Activated CD4-positive, alpha-beta memory T cell treated with anti-CD3 and anti-CD28 coated beads, Interleukin-2, amount 10 ng/mL, durations not matched to agents 7 days and 5 days (primary cell): ENCODE results near the gene CLIC5. TPM values are rescaled to one million over a fixed set of nuclear protein-coding genes. Genes with fewer than 3 reads are reported as not detected.

Experiments used
- CTCF ChIA-PET: fragments of 350-600 bp; sonication (Branson Sonifier 250); formaldehyde crosslinking; loops from one replicate; lab custom pipeline; 2021; ENCODE audit warnings: antibody characterized with exemption, inconsistent platforms; lab: Charles Lee
- POLR2A ChIA-PET: fragments of 350-600 bp; sonication (Branson Sonifier 250); formaldehyde crosslinking; loops from one replicate; lab custom pipeline; 2021; ENCODE audit warnings: antibody characterized with exemption; lab: Charles Lee
- DNase-seq: peaks from one replicate; pipeline ENCODE4 v3.0.0-alpha.2; 2020
- H3K27ac Mint-ChIP-seq: one replicate; pipeline ENCODE4 v1.8.0; 2021; ENCODE audit warnings: mild to moderate bottlenecking, mixed read lengths
- H3K27me3 Mint-ChIP-seq: one replicate; pipeline ENCODE4 v1.8.0; 2021; ENCODE audit warnings: mixed read lengths
- H3K36me3 Mint-ChIP-seq: one replicate; pipeline ENCODE4 v1.8.0; 2021; ENCODE audit warnings: low read depth, mixed read lengths
- H3K4me1 Mint-ChIP-seq: one replicate; pipeline ENCODE4 v1.8.0; 2021; ENCODE audit warnings: mixed read lengths
- H3K4me3 Mint-ChIP-seq: one replicate; pipeline ENCODE4 v1.8.0; 2021; ENCODE audit warnings: mild to moderate bottlenecking, mixed read lengths
- H3K9me3 Mint-ChIP-seq: one replicate; pipeline ENCODE4 v1.8.0; 2021; ENCODE audit warnings: mixed read lengths
- total RNA-seq, 2 experiments: library from RNA; stranded (reverse); gene quantifications; one replicate each; pipeline ENCODE4 v1.2.3, GENCODE V29; 2021

Gene CLIC5
- total RNA-seq, 2 experiments from 2014 or later: 7.4 to 8.4 TPM

DNA sequence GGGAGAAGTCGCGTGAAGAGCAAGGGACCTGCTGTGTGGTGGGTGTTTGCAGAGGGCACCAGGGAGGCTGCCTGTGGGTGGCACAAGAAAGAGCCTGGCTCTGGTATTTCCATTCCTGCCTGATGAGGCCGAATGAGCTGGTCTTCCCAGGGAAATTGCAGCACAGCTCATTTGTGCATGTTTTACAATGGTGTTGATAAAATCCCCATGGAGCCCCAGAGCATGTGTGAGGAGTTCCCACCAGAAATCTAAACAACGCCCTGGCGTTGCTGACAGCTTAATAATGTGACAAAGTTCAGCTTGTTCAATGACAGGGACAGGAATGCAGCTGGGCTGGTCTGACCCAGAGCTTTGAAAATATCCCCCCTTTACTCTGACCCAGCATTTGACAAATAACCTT, 135.5 kb downstream of the CLIC5 start:
- Mint-ChIP-seq H3K9me3 (no peaks in the 10 kb centered on the region), H3K4me3 (no peak overlapping the region), H3K27ac (no peak overlapping the region), H3K4me1 (no peaks in the 10 kb centered on the region), H3K36me3 (no peaks in the 10 kb centered on the region), H3K27me3 (no peaks in the 10 kb centered on the region)
- ChIA-PET CTCF (no interaction called here), POLR2A (no interaction called here)
- DNase-seq: no peak

DNA sequence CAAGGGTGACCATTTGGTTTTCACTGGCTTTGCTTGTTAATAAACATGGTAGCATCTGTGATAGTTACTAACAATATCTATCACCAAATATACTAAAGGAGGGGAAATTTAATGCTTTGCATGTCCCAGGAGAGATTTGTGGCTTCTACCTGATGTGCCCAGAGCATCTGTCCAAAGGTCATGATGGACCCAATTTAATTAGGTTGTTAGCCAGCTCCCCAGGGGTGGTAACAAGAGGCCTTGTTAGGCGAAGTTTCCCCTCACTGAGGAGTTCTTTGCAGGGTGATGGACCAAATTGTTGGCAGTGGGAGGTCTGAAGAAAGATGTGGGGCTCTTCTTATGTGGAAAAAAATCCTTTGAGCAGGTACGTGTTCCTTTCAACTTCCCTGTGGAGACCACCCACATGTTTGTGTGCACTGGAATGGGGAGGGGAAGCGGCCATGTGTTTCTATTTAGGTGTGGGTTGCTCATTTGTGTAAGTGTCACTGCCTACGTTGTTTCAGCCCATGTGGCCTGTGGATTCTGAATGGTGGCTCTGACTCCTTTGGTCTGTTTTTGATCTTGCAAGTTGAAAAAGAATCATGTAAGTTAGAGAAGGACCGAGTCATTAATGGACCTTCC, 137.6 kb downstream of the CLIC5 start:
- Mint-ChIP-seq H3K4me3 (no peak overlapping the region), H3K27ac (no peak overlapping the region), H3K27me3 (no peaks in the 10 kb centered on the region), H3K36me3 (no peaks in the 10 kb centered on the region), H3K9me3 (peaks cover 3% of the 10 kb centered on the region), H3K4me1 (no peaks in the 10 kb centered on the region)
- POLR2A ChIA-PET: no interaction called here
- CTCF ChIA-PET: no interaction called here
- no peak for DNase-seq

DNA sequence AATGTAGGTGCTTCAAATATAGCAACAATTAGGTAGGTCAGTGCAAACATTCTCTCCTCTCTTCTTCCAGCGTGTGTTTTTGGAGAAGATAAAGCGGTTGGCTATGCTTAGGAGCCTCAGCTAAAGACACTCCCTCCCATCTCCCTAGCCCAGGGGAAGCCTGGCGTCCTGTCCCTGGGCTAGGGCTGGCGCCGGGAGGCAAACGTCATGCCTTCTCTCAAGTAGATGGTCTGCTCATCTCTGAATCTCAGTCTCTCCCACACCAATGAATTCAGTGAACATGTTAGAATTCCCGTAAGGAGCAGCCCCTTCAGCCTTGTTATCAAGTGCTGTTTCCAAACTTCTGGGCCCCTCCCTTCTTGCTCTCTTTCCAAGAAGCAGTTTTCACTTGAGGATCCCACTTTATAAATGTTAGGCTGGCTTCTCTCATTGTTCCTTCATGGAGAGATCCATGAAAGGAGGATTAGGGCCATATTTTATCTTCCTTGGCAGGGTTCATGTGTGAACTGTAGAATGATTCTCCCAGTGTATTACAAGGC, 142.8 kb downstream of the CLIC5 start:
- ChIA-PET CTCF (no interaction called here), POLR2A (no interaction called here)
- no peak for DNase-seq
- H3K4me1 Mint-ChIP-seq: no peaks in the 10 kb centered on the region
- no peak overlapping the region for H3K27ac Mint-ChIP-seq
- H3K36me3 Mint-ChIP-seq: no peaks in the 10 kb centered on the region
- H3K9me3 Mint-ChIP-seq: peaks cover 3% of the 10 kb centered on the region
- H3K4me3 Mint-ChIP-seq: no peak overlapping the region
- peaks cover 2% of the 10 kb centered on the region for H3K27me3 Mint-ChIP-seq

DNA sequence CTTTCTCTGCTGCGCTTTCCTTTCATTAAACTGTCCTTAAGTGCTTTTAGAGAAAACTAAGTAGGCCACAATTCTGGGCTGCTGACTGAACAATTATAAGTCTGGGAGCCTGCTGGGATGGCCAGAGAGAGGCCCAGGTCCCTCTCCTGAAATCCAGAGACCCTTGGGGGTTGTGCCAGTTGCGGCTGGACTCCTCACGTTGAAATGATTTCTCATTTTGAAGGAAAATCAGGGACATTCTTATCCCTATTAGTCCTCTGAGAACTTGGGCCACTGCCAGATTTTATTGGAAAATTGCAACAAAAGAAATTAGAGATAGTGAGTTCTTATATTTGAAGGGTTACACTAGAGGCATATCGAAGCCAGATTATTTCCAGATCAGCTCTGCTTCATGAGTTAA, 145.1 kb downstream of the CLIC5 start:
- DNase-seq: no peak
- Mint-ChIP-seq H3K36me3 (no peaks in the 10 kb centered on the region), H3K4me1 (peaks cover 3% of the 10 kb centered on the region), H3K27ac (no peak overlapping the region), H3K4me3 (no peak overlapping the region), H3K9me3 (peaks cover 3% of the 10 kb centered on the region), H3K27me3 (peaks cover 5% of the 10 kb centered on the region)
- ChIA-PET CTCF (no interaction called here), POLR2A (no interaction called here)

DNA sequence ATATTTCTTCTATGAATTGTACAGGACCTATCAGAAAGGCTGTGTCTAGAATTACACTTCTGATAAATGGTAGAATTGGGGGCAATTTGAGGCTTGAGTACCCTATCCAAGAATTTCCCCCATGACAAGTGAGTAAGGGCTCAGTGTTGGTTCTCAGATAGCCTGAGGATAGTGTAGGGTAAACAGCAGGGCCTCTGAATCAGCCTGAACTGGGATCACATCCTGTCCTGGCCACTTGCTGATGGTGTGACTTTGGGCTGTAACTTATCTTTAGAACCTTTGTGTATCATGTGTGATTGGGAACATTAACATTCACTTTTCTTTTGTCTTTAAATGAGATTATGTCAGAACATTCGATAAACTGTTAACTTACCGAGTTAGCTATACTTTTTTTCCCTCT, 151.0 kb downstream of the CLIC5 start:
- H3K27ac Mint-ChIP-seq: no peak overlapping the region
- peaks cover 5% of the 10 kb centered on the region for H3K27me3 Mint-ChIP-seq
- no peak overlapping the region for H3K4me3 Mint-ChIP-seq
- no peak for DNase-seq
- H3K9me3 Mint-ChIP-seq: no peaks in the 10 kb centered on the region
- ChIA-PET POLR2A (no interaction called here), CTCF (interaction anchor here (2.0 kb wide), 1 partner anchor 66 kb away, joined by 5 read pairs; no protein-coding TSS in a partner anchor)
- H3K4me1 Mint-ChIP-seq: peaks cover 3% of the 10 kb centered on the region
- no peaks in the 10 kb centered on the region for H3K36me3 Mint-ChIP-seq

DNA sequence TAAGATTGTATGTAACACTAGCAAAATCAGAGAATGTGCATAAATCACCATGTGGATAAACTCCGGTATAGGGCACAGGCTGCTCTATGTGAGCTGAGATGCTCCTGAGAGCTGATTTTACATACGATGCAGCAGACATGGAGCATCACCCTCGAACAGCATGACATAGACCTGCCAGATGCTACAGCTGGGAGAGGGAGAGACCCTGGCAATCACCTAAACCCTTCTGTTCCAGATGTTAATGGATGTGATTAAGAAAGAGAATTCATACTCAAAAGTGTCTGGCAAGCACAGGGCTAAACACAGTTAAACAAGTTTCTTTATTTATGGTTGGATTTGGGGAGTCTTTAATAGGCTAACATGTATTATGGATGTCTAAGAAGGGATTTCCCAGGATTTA, 157.0 kb downstream of the CLIC5 start:
- Mint-ChIP-seq H3K9me3 (no peaks in the 10 kb centered on the region), H3K4me3 (no peak overlapping the region), H3K4me1 (no peaks in the 10 kb centered on the region), H3K27ac (no peak overlapping the region), H3K27me3 (peaks cover 4% of the 10 kb centered on the region), H3K36me3 (no peaks in the 10 kb centered on the region)
- POLR2A ChIA-PET: no interaction called here
- no peak for DNase-seq
- CTCF ChIA-PET: no interaction called here

DNA sequence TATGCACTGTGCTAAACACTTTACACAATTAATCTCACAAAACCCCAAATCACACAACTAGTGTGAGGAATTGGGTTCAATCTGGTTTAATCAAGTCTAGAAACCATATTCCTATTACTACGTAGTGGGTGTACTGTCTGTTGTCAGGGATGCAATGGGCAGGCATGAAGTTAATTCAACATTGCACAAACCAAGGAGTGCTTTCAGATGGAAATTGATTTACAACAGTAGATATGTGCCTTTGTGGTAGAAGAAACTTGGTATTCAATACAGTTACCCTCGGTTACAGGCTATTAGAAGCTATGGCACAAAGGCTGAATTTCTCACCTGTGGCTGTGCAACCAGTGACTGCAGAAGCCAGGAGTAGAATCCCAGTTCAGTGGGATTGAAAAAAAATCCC, 157.8 kb downstream of the CLIC5 start:
- H3K27ac Mint-ChIP-seq: no peak overlapping the region
- ChIA-PET POLR2A (no interaction called here), CTCF (no interaction called here)
- peaks cover 7% of the 10 kb centered on the region for H3K27me3 Mint-ChIP-seq
- no peaks in the 10 kb centered on the region for H3K36me3 Mint-ChIP-seq
- no peaks in the 10 kb centered on the region for H3K4me1 Mint-ChIP-seq
- H3K4me3 Mint-ChIP-seq: no peak overlapping the region
- no peaks in the 10 kb centered on the region for H3K9me3 Mint-ChIP-seq
- DNase-seq: no peak

DNA sequence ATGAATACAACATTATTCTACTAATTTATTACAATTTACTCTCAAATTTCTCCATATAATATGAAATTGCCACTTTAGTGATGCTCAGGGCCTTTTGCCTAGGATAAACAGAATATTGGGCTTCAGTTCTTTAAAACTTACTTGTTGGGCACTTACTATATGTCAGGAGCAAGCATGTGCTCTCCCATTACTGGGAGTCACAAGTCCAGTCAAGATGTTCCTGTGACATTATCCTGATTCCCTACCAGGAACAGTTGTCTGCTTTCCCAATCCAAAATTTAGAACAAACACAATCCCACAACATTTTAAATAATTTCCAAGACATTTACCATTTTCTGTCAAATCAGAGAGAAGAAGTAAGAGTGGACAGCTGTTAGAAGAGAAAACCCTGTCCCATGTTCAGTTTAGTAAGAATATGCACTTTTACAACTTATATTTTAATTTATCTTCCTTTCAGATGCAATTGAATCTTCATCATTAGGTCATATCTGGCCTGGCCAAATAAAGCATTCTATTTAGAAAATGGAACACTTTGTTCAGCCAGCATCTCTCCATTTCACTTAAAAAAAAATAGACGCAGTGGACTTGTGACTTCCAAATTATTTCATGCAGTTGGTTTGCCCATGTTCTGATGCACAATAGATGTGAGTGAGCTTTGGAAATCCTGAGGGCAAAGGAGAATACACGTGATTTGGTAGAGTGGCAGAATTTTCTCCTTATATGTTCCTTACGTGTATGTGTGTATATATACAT, 159.8 kb downstream of the CLIC5 start:
- Mint-ChIP-seq H3K9me3 (no peaks in the 10 kb centered on the region), H3K27ac (no peak overlapping the region), H3K27me3 (peaks cover 7% of the 10 kb centered on the region), H3K36me3 (peaks cover 3% of the 10 kb centered on the region), H3K4me1 (no peaks in the 10 kb centered on the region), H3K4me3 (no peak overlapping the region)
- POLR2A ChIA-PET: no interaction called here
- CTCF ChIA-PET: no interaction called here
- DNase-seq: no peak

DNA sequence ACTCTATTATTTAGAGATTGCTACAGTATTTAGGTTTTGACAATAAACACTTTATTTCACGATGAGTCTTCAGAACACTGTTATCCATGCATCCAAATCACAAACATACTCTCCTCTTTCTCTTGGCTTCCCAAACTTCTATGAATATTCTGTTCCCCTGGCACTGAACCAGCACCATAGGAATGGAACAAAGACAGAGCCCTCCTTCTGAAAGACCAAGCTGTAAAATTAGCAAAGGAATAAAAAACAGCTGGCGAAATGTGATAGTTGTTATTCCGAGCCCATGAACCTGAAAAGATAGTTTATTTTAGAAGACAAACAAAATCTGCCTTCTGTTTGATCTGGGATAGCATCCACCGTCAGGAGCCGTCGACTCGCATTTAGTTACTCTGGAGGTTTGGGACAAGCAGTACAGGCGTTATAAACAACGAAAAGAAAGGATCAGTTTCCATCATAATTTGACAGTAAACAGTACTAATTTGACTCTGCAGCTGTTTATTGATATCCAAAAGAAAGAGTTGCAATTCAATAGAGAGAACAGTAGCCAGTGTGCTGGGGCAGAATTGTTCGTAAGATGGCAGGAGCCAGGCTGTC, 161.4 kb downstream of the CLIC5 start:
- Mint-ChIP-seq H3K27ac (no peak overlapping the region), H3K36me3 (peaks cover 3% of the 10 kb centered on the region), H3K27me3 (peaks cover 4% of the 10 kb centered on the region), H3K4me3 (no peak overlapping the region), H3K9me3 (no peaks in the 10 kb centered on the region), H3K4me1 (no peaks in the 10 kb centered on the region)
- DNase-seq: no peak
- POLR2A ChIA-PET: no interaction called here
- CTCF ChIA-PET: no interaction called here

DNA sequence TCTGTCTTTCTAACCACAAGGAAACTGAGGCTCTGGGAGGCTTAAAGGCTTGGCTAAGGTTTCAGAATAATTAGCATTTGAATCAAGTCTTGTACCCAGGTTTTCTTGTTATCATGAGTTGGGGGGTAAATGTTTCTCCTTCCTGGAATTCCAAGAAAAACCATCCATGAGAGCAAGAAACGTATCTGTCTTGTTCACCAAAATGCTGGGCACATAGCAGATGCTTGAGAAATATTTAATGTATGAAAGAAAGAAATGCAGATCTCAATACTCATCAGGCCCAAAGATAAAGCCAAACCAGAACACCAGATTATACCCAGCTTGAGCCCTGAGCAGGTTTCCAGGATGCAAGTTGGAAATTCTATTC, 164.6 kb downstream of the CLIC5 start:
- CTCF ChIA-PET: interaction anchor here (1.4 kb wide), 1 partner anchor 71 kb away, joined by 3 read pairs; no protein-coding TSS in a partner anchor
- Mint-ChIP-seq H3K9me3 (no peaks in the 10 kb centered on the region), H3K4me3 (no peak overlapping the region), H3K4me1 (no peaks in the 10 kb centered on the region), H3K27ac (no peak overlapping the region), H3K27me3 (peaks cover 4% of the 10 kb centered on the region), H3K36me3 (peaks cover 3% of the 10 kb centered on the region)
- DNase-seq: no peak
- POLR2A ChIA-PET: no interaction called here

DNA sequence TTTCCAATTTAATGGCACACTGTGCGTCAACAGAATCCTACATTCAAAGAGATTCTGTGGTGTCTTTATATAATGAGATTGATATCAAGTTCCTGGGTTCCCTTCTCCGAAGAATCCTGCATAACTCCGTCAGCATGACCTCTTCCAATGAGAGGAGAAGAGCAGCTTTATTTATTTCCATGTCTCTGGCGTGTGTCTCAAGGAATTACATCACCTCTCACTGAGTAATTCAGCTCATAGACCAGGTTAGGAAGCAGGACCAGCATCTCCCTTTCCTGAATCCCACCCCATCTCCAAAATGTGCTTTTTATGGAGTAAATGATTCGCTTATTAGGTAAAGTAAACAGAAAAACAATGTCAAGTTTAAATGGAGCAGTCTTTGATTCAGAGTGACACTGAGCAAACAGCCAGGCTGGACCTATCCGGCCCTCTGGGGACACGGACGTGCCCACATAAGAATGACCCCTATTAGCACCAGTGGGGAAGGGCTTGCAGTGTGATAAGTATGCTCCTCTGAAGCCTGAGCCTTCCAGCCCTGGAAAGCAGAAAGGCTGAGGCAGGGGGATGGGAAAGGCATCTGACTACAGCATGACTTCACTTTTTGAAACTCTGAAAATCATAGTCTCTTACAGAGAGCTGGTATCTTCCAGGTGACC, 165.2 kb downstream of the CLIC5 start:
- Mint-ChIP-seq H3K4me3 (no peak overlapping the region), H3K9me3 (no peaks in the 10 kb centered on the region), H3K4me1 (no peaks in the 10 kb centered on the region), H3K36me3 (peaks cover 3% of the 10 kb centered on the region), H3K27ac (no peak overlapping the region), H3K27me3 (peaks cover 4% of the 10 kb centered on the region)
- POLR2A ChIA-PET: no interaction called here
- CTCF ChIA-PET: interaction anchor here (1.4 kb wide), 1 partner anchor 72 kb away, joined by 3 read pairs; no protein-coding TSS in a partner anchor
- no peak for DNase-seq

DNA sequence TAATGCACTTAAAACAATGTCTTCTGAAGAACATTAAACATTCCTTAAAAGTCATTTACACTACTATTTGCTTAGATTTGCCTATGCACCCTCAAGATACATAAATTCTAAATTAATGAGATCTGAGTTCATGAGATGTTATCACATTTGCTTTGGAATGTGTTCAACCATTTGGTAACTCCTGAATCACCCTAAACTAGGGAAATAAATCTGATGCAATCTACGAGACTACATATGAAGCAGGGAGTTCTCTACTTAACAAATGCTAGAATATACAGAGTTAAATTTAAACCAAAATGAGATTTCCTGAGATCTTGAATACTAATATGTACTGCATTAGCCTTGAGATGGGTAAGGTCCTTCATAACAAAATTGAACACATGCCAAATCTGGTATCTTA, 170.1 kb downstream of the CLIC5 start:
- H3K4me1 Mint-ChIP-seq: no peaks in the 10 kb centered on the region
- no peak overlapping the region for H3K27ac Mint-ChIP-seq
- no peaks in the 10 kb centered on the region for H3K36me3 Mint-ChIP-seq
- H3K27me3 Mint-ChIP-seq: peaks cover 1% of the 10 kb centered on the region
- ChIA-PET POLR2A (no interaction called here), CTCF (no interaction called here)
- no peak for DNase-seq
- no peaks in the 10 kb centered on the region for H3K9me3 Mint-ChIP-seq
- no peak overlapping the region for H3K4me3 Mint-ChIP-seq

DNA sequence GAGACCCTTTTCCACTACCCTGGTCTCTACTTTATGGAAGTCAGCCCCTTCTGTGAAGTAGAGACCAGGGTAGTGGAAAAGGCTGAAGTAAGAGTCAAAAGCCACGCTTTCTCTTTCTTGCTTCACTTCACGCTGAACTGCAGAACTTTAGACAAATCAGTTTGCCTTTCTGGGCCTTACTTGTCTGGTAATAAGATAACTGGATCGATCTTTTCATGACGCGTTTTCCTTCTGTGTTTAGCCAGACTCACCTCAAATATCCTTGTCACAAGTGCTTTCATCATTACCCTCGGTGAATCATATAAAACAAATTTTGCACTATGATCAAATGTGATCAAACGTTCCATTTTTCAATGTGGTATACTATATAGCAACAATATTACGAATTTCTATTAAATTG, 170.7 kb downstream of the CLIC5 start:
- POLR2A ChIA-PET: no interaction called here
- peaks cover 1% of the 10 kb centered on the region for H3K27me3 Mint-ChIP-seq
- no peak overlapping the region for H3K27ac Mint-ChIP-seq
- no peak overlapping the region for H3K4me3 Mint-ChIP-seq
- H3K4me1 Mint-ChIP-seq: no peaks in the 10 kb centered on the region
- H3K9me3 Mint-ChIP-seq: no peaks in the 10 kb centered on the region
- no peak for DNase-seq
- H3K36me3 Mint-ChIP-seq: no peaks in the 10 kb centered on the region
- CTCF ChIA-PET: no interaction called here
